ENCODE data around the gene GSTT2B.
"Not testable (repeated sequence)": the region's sequence is repeated elsewhere in the genome, so short reads cannot be mapped to it uniquely, and the experiment has no call there.

Gene GSTT2B

GRCh38 chr22:23961084-23961771 is at the start of gene GSTT2B:
Gene GSTT2B, minus strand, starts transcription at chr22:23961195. Its CDS starts 64 bp downstream, at chr22:23961131.
- not testable (repeated sequence) for DNase-seq (ENCODE audit: low read depth in 2 of 2)

GRCh38 chr22:24010018-24010391 is 49.0 kb upstream of the GSTT2B start:
- DNase-seq (ENCODE audit: low read depth in 2 of 2) = no peak

GRCh38 chr22:24009227-24010017 is 48.4 kb upstream of the GSTT2B start:
- no peak for DNase-seq (ENCODE audit: low read depth in 2 of 2)

GRCh38 chr22:24008381-24009226 is 47.6 kb upstream of the GSTT2B start:
- no peak for DNase-seq (ENCODE audit: low read depth in 2 of 2)

GRCh38 chr22:24008022-24008283 is 47.0 kb upstream of the GSTT2B start:
- no peak for DNase-seq (ENCODE audit: low read depth in 2 of 2)

- no peak for DNase-seq (ENCODE audit: low read depth in 2 of 2)
Measured at GRCh38 chr22:24007253-24008021, 46.4 kb upstream of the GSTT2B start.

- DNase-seq (ENCODE audit: low read depth in 2 of 2) = no peak
Measured at GRCh38 chr22:24006914-24007214, 45.9 kb upstream of the GSTT2B start.

- no peak for DNase-seq (ENCODE audit: low read depth in 2 of 2)
Measured at GRCh38 chr22:24006207-24006913, 45.4 kb upstream of the GSTT2B start.

- no peak for DNase-seq (ENCODE audit: low read depth in 2 of 2)
Measured at GRCh38 chr22:24005201-24005600, 44.2 kb upstream of the GSTT2B start, which contains the start of gene GSTT4. Gene GSTT4, minus strand, starts transcription at chr22:24005453. Its CDS starts 97 bp downstream, at chr22:24005356.

- DNase-seq (ENCODE audit: low read depth in 2 of 2) = no peak
Measured at GRCh38 chr22:24003887-24004286, 42.9 kb upstream of the GSTT2B start.

- no peak for DNase-seq (ENCODE audit: low read depth in 2 of 2)
Measured at GRCh38 chr22:24002851-24003250, 41.9 kb upstream of the GSTT2B start.

GRCh38 chr22:24002272-24002671 is 41.3 kb upstream of the GSTT2B start:
- no peak for DNase-seq (ENCODE audit: low read depth in 2 of 2)

- DNase-seq (ENCODE audit: low read depth in 2 of 2) = no peak
Measured at GRCh38 chr22:24001314-24001713, 40.3 kb upstream of the GSTT2B start.

- not testable (repeated sequence) for DNase-seq (ENCODE audit: low read depth in 2 of 2)
Measured at GRCh38 chr22:23999779-24000178, 38.8 kb upstream of the GSTT2B start.

GRCh38 chr22:23997092-23997491 is 36.1 kb upstream of the GSTT2B start:
- DNase-seq (ENCODE audit: low read depth in 2 of 2) = no peak

GRCh38 chr22:23993581-23994177 is 32.7 kb upstream of the GSTT2B start:
- not testable (repeated sequence) for DNase-seq (ENCODE audit: low read depth in 2 of 2)

- DNase-seq (ENCODE audit: low read depth in 2 of 2) = not testable (repeated sequence)
Measured at GRCh38 chr22:23993080-23993479, 32.1 kb upstream of the GSTT2B start.

- DNase-seq (ENCODE audit: low read depth in 2 of 2) = not testable (repeated sequence)
Measured at GRCh38 chr22:23989583-23990244, 28.7 kb upstream of the GSTT2B start.

- not testable (repeated sequence) for DNase-seq (ENCODE audit: low read depth in 2 of 2)
Measured at GRCh38 chr22:23986538-23987178, 25.7 kb upstream of the GSTT2B start.

GRCh38 chr22:23986089-23986488 is 25.1 kb upstream of the GSTT2B start:
- DNase-seq (ENCODE audit: low read depth in 2 of 2) = not testable (repeated sequence)

Measured in stimulated activated CD4-positive, alpha-beta T cell treated with anti-CD3 and anti-CD28 coated beads, Interleukin-15, amount 100 ng/mL, for 48 hours (primary cell).